Skeletal muscle tissue (tissue), 4 donors: Measurements from ENCODE around the gene HAND2. TPM values are rescaled to one million over a fixed set of nuclear protein-coding genes. Genes with fewer than 3 reads are reported as not detected.

Source experiments
- H3K27ac ChIP-seq: one replicate; pipeline ENCODE4 v1.7.0; 2013; ENCODE audit warnings: mild to moderate bottlenecking, low read depth, low read length, inconsistent platforms
- H3K27me3 ChIP-seq, 3 donors: one replicate each; pipeline ENCODE4 v1.7.0; 2013; ENCODE audit warnings: low read length in 3 of 3; ENCODE audit not compliant: control insufficient read depth in 3 of 3, insufficient read depth in 3 of 3
- H3K36me3 ChIP-seq, 3 donors: one replicate each; pipeline ENCODE4 v1.7.0; 2013; ENCODE audit warnings: low read length in 3 of 3; ENCODE audit not compliant: control insufficient read depth in 3 of 3, insufficient read depth in 3 of 3
- H3K4me1 ChIP-seq, 3 donors: one replicate each; pipeline ENCODE4 v1.7.0; 2013; ENCODE audit warnings: low read length in 3 of 3, mild to moderate bottlenecking in 3 of 3; ENCODE audit not compliant: control insufficient read depth in 3 of 3, insufficient read depth in 3 of 3
- H3K4me3 ChIP-seq, 3 donors: one replicate each; pipeline ENCODE4 v1.7.0; 2013; ENCODE audit warnings: low read length in 3 of 3
- H3K9ac ChIP-seq, 3 donors: one replicate each; pipeline ENCODE4 v1.7.0; 2013; ENCODE audit warnings: low read length in 3 of 3, mild to moderate bottlenecking in 3 of 3, moderate library complexity in 2 of 3, low read depth in 1 of 3
- H3K9me3 ChIP-seq, 3 donors: one replicate each; pipeline ENCODE4 v1.7.0; 2013; ENCODE audit warnings: low read length in 3 of 3; ENCODE audit not compliant: control insufficient read depth in 3 of 3
- total RNA-seq: library from RNA; depleted of rRNA; stranded (reverse); fragments of >200 nt; gene quantifications from one replicate; pipeline ENCODE4 v1.2.3, GENCODE V29; 2014
- donor health status: Osteomylitis.

The HAND2 gene
- total RNA-seq, 1 donor from 2014 or later = 1.0 TPM

GRCh38 chr4:173503330-173504180, 26.5 kb downstream of the HAND2 start:
- Histone ChIP-seq H3K36me3 (no peaks in the 10 kb centered on the region), H3K27ac (no peak overlapping the region), H3K9ac (no peak overlapping the region), H3K4me1 (peaks cover 2 to 8% (median 6%) of the 10 kb centered on the region in 3 donors), H3K9me3 (no peaks in the 10 kb centered on the region), H3K4me3 (no peak overlapping the region), H3K27me3 (peaks cover 67 to 81% (median 73%) of the 10 kb centered on the region in 3 donors)

DNA sequence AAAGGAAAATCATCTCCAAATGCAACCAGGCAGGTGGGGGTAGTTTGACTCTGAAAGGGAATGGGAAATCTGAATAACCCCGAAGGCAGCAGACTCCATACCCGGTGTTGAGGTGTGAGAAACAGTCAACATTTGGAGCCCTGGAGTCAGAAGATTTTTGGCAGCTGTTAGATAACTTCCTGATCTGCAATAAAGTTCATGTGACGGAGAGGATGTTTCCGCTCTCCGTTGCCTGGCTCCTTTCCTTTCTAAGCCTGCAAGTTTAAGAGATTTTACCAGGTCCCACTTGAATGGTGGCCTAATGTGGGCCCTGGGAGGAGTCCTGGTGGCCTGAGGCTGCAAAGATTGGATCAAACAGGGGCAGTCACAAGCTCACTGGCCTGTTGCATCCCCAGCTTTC, 27.7 kb downstream of the HAND2 start:
- no peak overlapping the region for H3K27ac ChIP-seq
- H3K27me3 ChIP-seq = peaks cover 59 to 70% (median 63%) of the 10 kb centered on the region in 3 donors
- H3K9me3 ChIP-seq = no peaks in the 10 kb centered on the region
- peaks cover 2 to 8% (median 6%) of the 10 kb centered on the region in 3 donors for H3K4me1 ChIP-seq
- no peak overlapping the region for H3K9ac ChIP-seq
- H3K4me3 ChIP-seq = no peak overlapping the region
- H3K36me3 ChIP-seq = no peaks in the 10 kb centered on the region

- no peak overlapping the region for H3K27ac ChIP-seq
- H3K9ac ChIP-seq = no peak overlapping the region
- H3K9me3 ChIP-seq = no peaks in the 10 kb centered on the region
- H3K4me1 ChIP-seq = peaks cover 2 to 8% (median 6%) of the 10 kb centered on the region in 3 donors
- peaks cover 57 to 68% (median 60%) of the 10 kb centered on the region in 3 donors for H3K27me3 ChIP-seq
- no peaks in the 10 kb centered on the region for H3K36me3 ChIP-seq
- H3K4me3 ChIP-seq = peak overlapping the region in 1 of 3 donors; percentile 45
Measured at GRCh38 chr4:173501592-173502150, 28.4 kb downstream of the HAND2 start.

GRCh38 chr4:173500841-173501591, 29.0 kb downstream of the HAND2 start:
- H3K27me3 ChIP-seq = peaks cover 51 to 63% (median 57%) of the 10 kb centered on the region in 3 donors

DNA sequence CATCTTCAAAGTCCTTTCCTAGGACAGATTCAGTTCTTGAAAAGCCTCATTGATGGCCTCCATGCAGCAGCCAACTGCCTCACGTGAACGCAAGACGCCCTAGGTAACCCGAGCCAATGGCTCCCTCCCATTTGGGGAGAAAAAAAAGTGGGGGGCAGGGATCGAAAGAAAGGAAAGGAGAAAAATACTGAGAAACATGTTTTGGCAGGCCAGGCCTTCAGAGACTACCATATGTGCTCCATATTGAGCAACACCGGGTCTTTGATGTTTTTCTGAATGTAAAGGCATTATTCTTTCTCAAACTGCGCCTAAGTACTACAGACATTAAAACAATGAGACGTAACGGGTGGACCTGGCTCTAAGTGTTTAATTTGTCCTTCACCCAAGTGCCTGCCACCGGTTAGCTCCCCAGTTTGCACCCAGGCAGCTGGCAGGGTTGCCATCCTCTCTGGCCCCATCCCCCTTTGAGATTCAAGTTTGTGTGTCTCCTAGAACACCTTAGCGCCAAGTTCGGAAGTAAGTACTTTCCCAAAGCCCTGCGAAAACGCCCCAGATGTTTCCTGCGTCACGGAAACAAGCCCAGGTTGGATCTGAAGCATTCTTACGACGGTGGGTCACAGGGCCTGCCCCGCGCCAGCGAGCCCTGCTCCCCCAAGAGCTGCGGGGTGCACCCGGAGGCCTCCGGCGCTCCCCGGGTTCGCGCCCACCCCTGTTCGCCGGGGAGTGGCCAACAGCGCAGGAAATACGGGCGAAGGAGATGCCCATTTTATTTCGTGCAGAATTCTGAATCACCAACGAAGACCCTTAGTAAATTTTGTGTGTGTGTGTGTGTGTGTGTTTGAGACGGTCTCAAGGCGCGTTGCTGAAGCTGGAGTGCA, 30.1 kb downstream of the HAND2 start:
- Histone ChIP-seq H3K27ac (no peak overlapping the region), H3K9ac (no peak overlapping the region), H3K4me3 (no peak overlapping the region), H3K27me3 (peaks cover 43 to 55% (median 52%) of the 10 kb centered on the region in 3 donors), H3K4me1 (peaks cover 2 to 8% (median 6%) of the 10 kb centered on the region in 3 donors), H3K9me3 (no peaks in the 10 kb centered on the region), H3K36me3 (no peaks in the 10 kb centered on the region)

More at GRCh38 chr4:173500841-173501591, 29.0 kb downstream of the HAND2 start:
- Histone ChIP-seq H3K9ac (no peak overlapping the region), H3K4me3 (peak overlapping the region; percentile 45 to 52 (median 51)), H3K36me3 (no peaks in the 10 kb centered on the region), H3K4me1 (peaks cover 2 to 8% (median 6%) of the 10 kb centered on the region in 3 donors), H3K9me3 (no peaks in the 10 kb centered on the region), H3K27ac (no peak overlapping the region)

- Histone ChIP-seq H3K9me3 (no peaks in the 10 kb centered on the region), H3K4me3 (no peak overlapping the region), H3K27me3 (peaks cover 43 to 49% (median 43%) of the 10 kb centered on the region in 3 donors), H3K9ac (no peak overlapping the region), H3K36me3 (no peaks in the 10 kb centered on the region), H3K4me1 (peaks cover 4 to 14% (median 6%) of the 10 kb centered on the region in 3 donors), H3K27ac (no peak overlapping the region)
Measured at GRCh38 chr4:173498771-173499170, 31.3 kb downstream of the HAND2 start.

DNA sequence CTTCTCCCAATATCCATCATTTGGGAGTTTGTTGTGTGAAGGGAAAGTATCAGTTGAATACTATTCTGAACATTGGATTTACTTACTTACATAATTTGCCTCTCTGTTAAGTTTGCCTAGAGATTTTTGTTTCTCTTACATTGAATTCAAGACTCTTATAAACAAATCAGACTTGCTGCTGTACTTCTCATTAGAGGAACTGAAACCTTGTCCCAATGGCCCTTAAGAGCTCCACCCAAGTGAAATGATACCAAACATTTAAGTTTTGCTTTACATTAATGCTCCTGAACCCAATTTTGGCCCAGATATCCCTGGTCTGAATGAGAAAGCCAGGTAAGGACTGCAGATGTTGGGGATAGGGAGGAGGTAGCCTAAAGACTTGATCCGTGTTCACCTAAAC, 32.0 kb downstream of the HAND2 start:
- H3K27me3 ChIP-seq = peaks cover 35 to 42% (median 39%) of the 10 kb centered on the region in 3 donors

GRCh38 chr4:173494013-173494970, 35.7 kb downstream of the HAND2 start:
- Histone ChIP-seq H3K9me3 (no peaks in the 10 kb centered on the region), H3K36me3 (no peaks in the 10 kb centered on the region), H3K4me3 (peak overlapping the region; percentile 57 to 68 (median 66)), H3K27ac (no peak overlapping the region), H3K27me3 (peaks cover 4 to 11% (median 7%) of the 10 kb centered on the region in 3 donors), H3K9ac (peak overlapping the region in 2 of 3 donors; percentile 51 to 64), H3K4me1 (peaks cover 0 to 8% (median 4%) of the 10 kb centered on the region in 3 donors)

More for the DNA sequence above, 32.0 kb downstream of the HAND2 start:
- H3K4me1 ChIP-seq = peaks cover 4 to 14% (median 6%) of the 10 kb centered on the region in 3 donors
- H3K27ac ChIP-seq = no peak overlapping the region
- no peaks in the 10 kb centered on the region for H3K36me3 ChIP-seq
- H3K4me3 ChIP-seq = no peak overlapping the region
- H3K9ac ChIP-seq = no peak overlapping the region
- H3K9me3 ChIP-seq = no peaks in the 10 kb centered on the region
